Transverse colon (tissue), 4 donors: Measurements from ENCODE around the gene ANKRD12. TPM values are rescaled to one million over a fixed set of nuclear protein-coding genes. Genes with fewer than 3 reads are reported as not detected.

Experiments
- DNase-seq: peaks from one replicate; pipeline ENCODE4 v3.0.0-alpha.2; 2019
- H3K27ac ChIP-seq, 4 donors: fragments of 200-600 bp; sonication (generic); 2 replicates each; pipeline ENCODE4 v1.5.1; 2016 to 2018; ENCODE audit warnings: inconsistent platforms in 4 of 4
- H3K27me3 ChIP-seq: fragments of 200-600 bp; sonication (generic); 2 replicates; pipeline ENCODE4 v1.5.1; 2017; ENCODE audit warnings: inconsistent platforms
- H3K36me3 ChIP-seq, 4 donors: fragments of 200-600 bp; sonication (generic); 2 replicates each; pipeline ENCODE4 v1.5.1; 2017 to 2019; ENCODE audit warnings: inconsistent platforms in 4 of 4
- H3K4me1 ChIP-seq, 4 donors: fragments of 200-600 bp; sonication (generic); 2 replicates each; pipeline ENCODE4 v1.5.1; 2017 to 2020; ENCODE audit warnings: inconsistent platforms in 4 of 4
- H3K4me3 ChIP-seq, 4 donors: fragments of 200-600 bp; sonication (generic); 1 replicate in 1 of 4; 2 replicates in 3 of 4; pipeline versions ENCODE4 v1.5.1 to v1.6.1; 2017 to 2019; ENCODE audit warnings: inconsistent platforms in 4 of 4
- H3K9me3 ChIP-seq, 2 donors: fragments of 200-600 bp; sonication (generic); 2 replicates each; pipeline ENCODE4 v1.5.1; 2017 to 2019; ENCODE audit warnings: inconsistent platforms in 2 of 2
- EP300 ChIP-seq: sonication (generic); formaldehyde crosslinking; IDR thresholded peaks from one replicate; pipeline ENCODE4 v1.6.1; 2017; ENCODE audit warnings: antibody characterized with exemption, low read depth
- POLR2A ChIP-seq: fragments of 450-650 bp; IDR thresholded peaks from one replicate; pipeline ENCODE4 v1.6.1; 2016; ENCODE audit warnings: antibody characterized with exemption, mild to moderate bottlenecking, moderate library complexity
- POLR2AphosphoS5 ChIP-seq, 3 donors: sonication (generic); formaldehyde crosslinking; IDR thresholded peaks; one replicate each; pipeline ENCODE4 v1.6.1; 2016; ENCODE audit warnings: antibody characterized with exemption in 3 of 3
- WGBS, 2 donors: methylation state at CpG; one replicate each; pipeline ENCODE4 v1.1.5; 2018; ENCODE audit warnings: low coverage in 1 of 2; 5-methylcytosine and 5-hydroxymethylcytosine counted together
- in situ Hi-C, 4 donors: fragments of 200-750 bp; cut with MboI; loops; one replicate each; pipeline versions ENCODE4 v1.15.0 to v1.15.1; 2017; ENCODE audit warnings: low sequenced_read_pairs in 3 of 4, low pct_ligation_motif_present in 1 of 4, low pct_unique_long_range_greater_than_20kb in 1 of 4
- intact Hi-C: fragments of 100-400 bp; cut with DNase I; formaldehyde crosslinking; loops from one replicate; pipeline ENCODE4 v1.15.1; 2023; ENCODE audit warnings: low total_unique reads
- total RNA-seq, 4 donors: library from RNA; depleted of rRNA; stranded (reverse); fragments of >200 nt; gene quantifications; one replicate each; pipeline ENCODE4 v1.1.0, GENCODE V29; 2016
- TF ChIP-seq, protein P1 (sequence below), 5 experiments: fragments of 200-600 bp in 3 of 5; fragments of 450-650 bp in 2 of 5; sonication (generic) in 3 of 5; IDR thresholded peaks; 1 replicate in 2 of 5; 2 replicates in 3 of 5; pipeline ENCODE4 v1.5.1; 2016 to 2017; ENCODE audit warnings: antibody characterized with exemption in 5 of 5, inconsistent platforms in 3 of 5, mild to moderate bottlenecking in 2 of 5, moderate library complexity in 1 of 5

ANKRD12 gene
- total RNA-seq, 4 donors from 2014 or later: 17.5 to 91.8 (median 59.1) TPM

DNA sequence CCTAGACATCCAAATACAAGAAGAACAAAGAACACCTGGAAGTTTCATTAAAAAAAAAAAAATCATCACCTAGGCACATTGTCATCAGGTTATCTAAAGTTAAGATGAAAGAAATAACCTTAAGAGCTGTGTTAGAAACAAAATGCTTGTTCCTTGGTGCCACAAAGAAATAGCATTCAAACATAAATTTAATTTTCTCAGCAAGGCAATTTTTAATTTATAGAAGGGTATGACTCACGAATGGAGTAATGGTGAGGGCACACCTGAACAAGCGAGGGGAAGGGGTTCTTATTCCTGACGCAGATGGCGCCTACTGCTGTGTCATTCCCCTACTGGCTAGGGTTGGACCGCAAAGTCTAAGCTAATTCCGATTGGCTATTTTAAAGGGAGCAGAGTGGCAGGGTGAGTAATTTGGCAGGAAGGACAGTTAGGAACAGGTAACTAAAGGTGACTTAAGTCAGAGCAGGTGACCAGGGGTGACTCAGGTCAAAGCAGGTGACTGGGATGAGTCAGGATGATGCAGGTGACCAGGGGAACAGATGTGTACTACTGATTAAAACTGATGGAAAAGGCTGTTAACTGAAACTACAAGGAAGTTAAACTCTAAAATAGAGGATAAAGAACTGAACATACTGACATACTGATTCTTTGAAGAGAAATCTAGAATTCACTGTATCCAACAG, 167.9 kb downstream of the ANKRD12 start:
- Histone ChIP-seq H3K36me3 (no peaks in the 10 kb centered on the region), H3K4me3 (no peak overlapping the region), H3K27ac (no peak overlapping the region), H3K27me3 (no peaks in the 10 kb centered on the region), H3K9me3 (peaks cover 0 to 6% of the 10 kb centered on the region in 2 donors), H3K4me1 (no peaks in the 10 kb centered on the region)
- in situ Hi-C loops: no loop called here
- DNase-seq: no peak
- intact Hi-C loops: no loop called here
- WGBS, 2 donors: 89 to 92% methylated on average over 5 to 6 of the region's 6 CpGs
- TF ChIP-seq EP300 (no peak), POLR2AphosphoS5 (IDR thresholded peaks at IDR 0.05) (no peak), POLR2A (no peak)
- TF ChIP-seq, protein P1, sequence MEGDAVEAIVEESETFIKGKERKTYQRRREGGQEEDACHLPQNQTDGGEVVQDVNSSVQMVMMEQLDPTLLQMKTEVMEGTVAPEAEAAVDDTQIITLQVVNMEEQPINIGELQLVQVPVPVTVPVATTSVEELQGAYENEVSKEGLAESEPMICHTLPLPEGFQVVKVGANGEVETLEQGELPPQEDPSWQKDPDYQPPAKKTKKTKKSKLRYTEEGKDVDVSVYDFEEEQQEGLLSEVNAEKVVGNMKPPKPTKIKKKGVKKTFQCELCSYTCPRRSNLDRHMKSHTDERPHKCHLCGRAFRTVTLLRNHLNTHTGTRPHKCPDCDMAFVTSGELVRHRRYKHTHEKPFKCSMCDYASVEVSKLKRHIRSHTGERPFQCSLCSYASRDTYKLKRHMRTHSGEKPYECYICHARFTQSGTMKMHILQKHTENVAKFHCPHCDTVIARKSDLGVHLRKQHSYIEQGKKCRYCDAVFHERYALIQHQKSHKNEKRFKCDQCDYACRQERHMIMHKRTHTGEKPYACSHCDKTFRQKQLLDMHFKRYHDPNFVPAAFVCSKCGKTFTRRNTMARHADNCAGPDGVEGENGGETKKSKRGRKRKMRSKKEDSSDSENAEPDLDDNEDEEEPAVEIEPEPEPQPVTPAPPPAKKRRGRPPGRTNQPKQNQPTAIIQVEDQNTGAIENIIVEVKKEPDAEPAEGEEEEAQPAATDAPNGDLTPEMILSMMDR (IDR thresholded peaks at IDR 0.05): no peak

DNA sequence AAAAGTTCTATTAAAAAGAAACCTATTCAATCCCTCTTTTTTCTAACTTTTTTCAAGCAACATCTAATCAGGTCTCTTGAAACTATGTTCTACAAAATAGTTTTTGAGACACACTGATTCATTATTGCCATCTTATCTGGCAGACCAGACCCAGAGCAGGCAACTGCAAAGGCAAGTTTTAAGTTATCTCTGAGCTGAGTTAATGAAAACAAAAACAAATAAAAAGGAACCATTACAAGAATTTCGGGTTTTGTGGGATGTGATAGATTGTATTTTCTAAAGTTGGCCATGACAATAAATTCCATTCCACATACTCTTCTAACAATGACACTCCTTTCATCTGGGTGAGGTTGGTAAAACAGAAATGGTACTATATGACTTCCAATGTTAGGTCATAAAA, 182.8 kb downstream of the ANKRD12 start:
- no peak for TF ChIP-seq POLR2A
- no peak for TF ChIP-seq EP300
- 36 to 39% methylated on average over 1 of the region's 1 CpG for WGBS, 2 donors
- Histone ChIP-seq H3K9me3 (peaks cover 0 to 3% of the 10 kb centered on the region in 2 donors), H3K27ac (no peak overlapping the region), H3K4me3 (no peak overlapping the region), H3K27me3 (no peaks in the 10 kb centered on the region), H3K4me1 (no peaks in the 10 kb centered on the region), H3K36me3 (no peaks in the 10 kb centered on the region)
- no peak for DNase-seq
- intact Hi-C loops (no loop called here), in situ Hi-C loops (no loop called here)

DNA sequence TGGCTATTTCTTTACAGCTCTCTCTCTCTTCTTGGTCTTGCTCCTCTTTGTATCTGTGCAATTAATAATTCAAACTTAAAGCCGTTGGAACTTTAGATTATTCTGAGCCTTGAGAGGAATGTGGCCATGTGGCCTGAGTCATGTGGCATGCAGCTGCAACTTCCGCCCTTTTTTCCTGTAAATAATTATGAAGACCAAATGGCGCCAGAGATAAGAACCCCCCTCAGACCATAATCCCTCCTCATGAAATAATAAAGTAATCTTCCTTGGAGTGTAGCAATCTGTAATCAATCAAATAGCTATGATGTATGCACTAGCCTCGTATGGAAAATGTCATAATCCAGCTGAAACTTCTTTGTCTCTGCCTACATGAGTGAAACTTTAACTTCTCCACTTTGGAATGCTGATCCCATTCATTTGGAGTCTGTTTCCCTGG, 184.5 kb downstream of the ANKRD12 start:
- no peaks in the 10 kb centered on the region for H3K27me3 ChIP-seq
- H3K27ac ChIP-seq: no peak overlapping the region
- H3K4me3 ChIP-seq: no peak overlapping the region
- intact Hi-C loops: no loop called here
- WGBS, 2 donors: 34 to 38% methylated on average over 3 to 4 of the region's 4 CpGs
- H3K36me3 ChIP-seq: no peaks in the 10 kb centered on the region
- peaks cover 0 to 3% of the 10 kb centered on the region in 2 donors for H3K9me3 ChIP-seq
- H3K4me1 ChIP-seq: no peaks in the 10 kb centered on the region
- DNase-seq: no peak
- in situ Hi-C loops: no loop called here
- TF ChIP-seq POLR2A (no peak), EP300 (no peak), POLR2AphosphoS5 (IDR thresholded peaks at IDR 0.05) (no peak)
- TF ChIP-seq, protein P1 (IDR thresholded peaks at IDR 0.05): no peak

DNA sequence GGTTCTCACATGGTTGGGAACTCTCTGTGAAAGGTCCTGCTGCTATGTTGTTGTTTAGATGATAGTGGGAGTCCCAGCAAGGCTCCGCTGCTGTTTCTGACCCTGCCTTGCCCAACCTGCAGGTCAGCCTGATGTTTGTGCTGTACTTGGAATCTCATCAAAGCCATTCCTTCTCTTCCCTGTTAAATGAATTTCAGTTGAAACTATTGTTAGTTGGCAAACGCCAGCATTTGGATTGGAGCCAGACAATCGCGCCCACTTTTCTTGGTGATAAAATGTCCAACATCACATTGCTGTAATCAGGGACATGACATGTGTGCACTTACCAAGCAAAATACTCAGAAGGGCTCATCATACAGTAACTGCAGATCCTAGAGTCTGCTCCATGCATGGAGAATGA, 185.2 kb downstream of the ANKRD12 start:
- WGBS, 2 donors: 56% methylated on average over 4 of the region's 4 CpGs; no CpG with 5 or more reads in 1 of the 2 donors
- in situ Hi-C loops: no loop called here
- no peak for TF ChIP-seq POLR2A
- TF ChIP-seq, protein P1 (IDR thresholded peaks at IDR 0.05): no peak
- TF ChIP-seq POLR2AphosphoS5 (IDR thresholded peaks at IDR 0.05): no peak
- TF ChIP-seq EP300: no peak
- no peaks in the 10 kb centered on the region for H3K4me1 ChIP-seq
- H3K36me3 ChIP-seq: no peaks in the 10 kb centered on the region
- peaks cover 0 to 3% of the 10 kb centered on the region in 2 donors for H3K9me3 ChIP-seq
- H3K4me3 ChIP-seq: no peak overlapping the region
- no peak overlapping the region for H3K27ac ChIP-seq
- no peak for DNase-seq
- intact Hi-C loops: no loop called here
- no peaks in the 10 kb centered on the region for H3K27me3 ChIP-seq

DNA sequence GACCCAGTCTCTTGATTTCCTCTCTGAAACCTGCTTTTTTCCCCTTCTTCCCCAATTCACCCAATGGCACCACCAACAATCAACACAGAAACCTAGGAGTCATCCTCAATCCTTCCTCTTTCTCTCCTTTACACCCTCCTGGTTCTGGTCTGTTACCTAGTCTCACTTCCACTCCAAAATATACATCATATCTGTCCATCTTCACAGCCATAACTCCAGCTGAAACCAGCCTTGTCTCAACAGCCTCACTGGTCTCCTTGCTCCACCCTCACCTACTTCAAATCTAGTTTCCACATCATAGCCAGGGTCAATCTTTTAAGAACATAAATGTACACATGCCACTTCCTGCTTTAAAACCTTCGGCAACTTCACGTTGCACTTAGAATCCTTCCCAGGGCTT, 186.2 kb downstream of the ANKRD12 start:
- Histone ChIP-seq H3K27me3 (no peaks in the 10 kb centered on the region), H3K9me3 (peaks cover 0 to 3% of the 10 kb centered on the region in 2 donors), H3K27ac (no peak overlapping the region), H3K4me3 (no peak overlapping the region), H3K4me1 (no peaks in the 10 kb centered on the region), H3K36me3 (no peaks in the 10 kb centered on the region)
- 76 to 81% methylated on average over 2 of the region's 2 CpGs for WGBS, 2 donors
- no peak for DNase-seq
- intact Hi-C loops: no loop called here
- no peak for TF ChIP-seq POLR2AphosphoS5 (IDR thresholded peaks at IDR 0.05)
- TF ChIP-seq, protein P1 (IDR thresholded peaks at IDR 0.05): no peak
- TF ChIP-seq EP300: no peak
- TF ChIP-seq POLR2A: no peak
- in situ Hi-C loops: no loop called here
